Posterior vena cava (tissue), 2 donors: ENCODE data around the gene FAM240A. TPM values are rescaled to one million over a fixed set of nuclear protein-coding genes. Genes with fewer than 3 reads are reported as not detected.
"Not testable (repeated sequence)": the region's sequence is repeated elsewhere in the genome, so short reads cannot be mapped to it uniquely, and the experiment has no call there.

ENCODE experiments used
- DNase-seq: peaks from one replicate; pipeline ENCODE4 v3.0.0-alpha.2; 2020; ENCODE audit warnings: low spot score
- intact Hi-C, 2 donors: fragments of 100-400 bp; cut with DNase I; formaldehyde crosslinking; loops; one replicate each; pipeline versions ENCODE4 v1.14.1 to v1.14.2; 2022 to 2023
- total RNA-seq, 2 donors: library from RNA; stranded (reverse); fragmentation: NEBNext Ultra II Directional; extraction: Animal tissue kit (Norgen Biotek cat#: 25700); gene quantifications; one replicate each; pipeline ENCODE4 v1.2.1, GENCODE V29; 2021
- donor health status: DM: yes; HTN: yes; CAD: no.
- donor health status: DM: yes; HTN: yes; CAD: no.

The FAM240A gene
- total RNA-seq, 2 donors from 2014 or later = 0.28 TPM; not detected in 1

GRCh38 chr3:46585799-46586693 lies 26.3 kb upstream of the FAM240A start:
- no peak for DNase-seq
- intact Hi-C loops = no loop called here

GRCh38 chr3:46586738-46587246 lies 25.5 kb upstream of the FAM240A start:
- DNase-seq = no peak
- intact Hi-C loops = no loop called here

GRCh38 chr3:46587268-46587667 lies 25.1 kb upstream of the FAM240A start:
- intact Hi-C loops, DNase-seq: not testable (repeated sequence)

GRCh38 chr3:46593274-46593862 lies 19.0 kb upstream of the FAM240A start:
- intact Hi-C loops = no loop called here
- DNase-seq = no peak

- intact Hi-C loops = no loop called here
- no peak for DNase-seq
Observed at GRCh38 chr3:46593979-46594378, 18.3 kb upstream of the FAM240A start.

GRCh38 chr3:46594723-46595122 lies 17.6 kb upstream of the FAM240A start:
- intact Hi-C loops = no loop called here
- no peak for DNase-seq

GRCh38 chr3:46595819-46596314 lies 16.5 kb upstream of the FAM240A start:
- intact Hi-C loops = no loop called here
- no peak for DNase-seq

- DNase-seq = no peak
- intact Hi-C loops = no loop called here
Observed at GRCh38 chr3:46599590-46599989, 12.7 kb upstream of the FAM240A start.

GRCh38 chr3:46603446-46604046 lies 8.8 kb upstream of the FAM240A start:
- no peak for DNase-seq
- intact Hi-C loops = no loop called here

GRCh38 chr3:46604127-46604526 lies 8.2 kb upstream of the FAM240A start:
- intact Hi-C loops = no loop called here
- no peak for DNase-seq

- intact Hi-C loops = no loop called here
- DNase-seq = no peak
Observed at GRCh38 chr3:46607603-46608028, 4.7 kb upstream of the FAM240A start.

- intact Hi-C loops = no loop called here
- DNase-seq = no peak
Observed at GRCh38 chr3:46609212-46609721, 3.1 kb upstream of the FAM240A start.

GRCh38 chr3:46609944-46610722 lies 2.2 kb upstream of the FAM240A start:
- no peak for DNase-seq
- intact Hi-C loops = no loop called here

- no peak for DNase-seq
- intact Hi-C loops = no loop called here
Observed at GRCh38 chr3:46613313-46614005, 1.1 kb downstream of the FAM240A start.

- intact Hi-C loops = no loop called here
- no peak for DNase-seq
Observed at GRCh38 chr3:46614431-46614830, 2.1 kb downstream of the FAM240A start.

GRCh38 chr3:46615050-46615775 lies 2.9 kb downstream of the FAM240A start:
- no peak for DNase-seq
- intact Hi-C loops = no loop called here

GRCh38 chr3:46615976-46616375 lies 3.7 kb downstream of the FAM240A start:
- no peak for DNase-seq
- intact Hi-C loops = no loop called here

- intact Hi-C loops = no loop called here
- DNase-seq = no peak
Observed at GRCh38 chr3:46617941-46618340, 5.6 kb downstream of the FAM240A start.
